Stimulated activated CD4-positive, alpha-beta T cell treated with anti-CD3 and anti-CD28 coated beads, Interleukin-1b, Interleukin-23, amount 100 ng/mL, for 48 hours (primary cell): Measurements from ENCODE around the gene CEP152.
"Not testable (repeated sequence)": the region's sequence is repeated elsewhere in the genome, so short reads cannot be mapped to it uniquely, and the experiment has no call there.

Experiments
- DNase-seq: peaks from one replicate; pipeline ENCODE4 v3.0.0-alpha.2; 2020

Gene CEP152

GRCh38 chr15:48803877-48804276 lies 7.0 kb downstream of the CEP152 start:
- DNase-seq, result no peak

DNA sequence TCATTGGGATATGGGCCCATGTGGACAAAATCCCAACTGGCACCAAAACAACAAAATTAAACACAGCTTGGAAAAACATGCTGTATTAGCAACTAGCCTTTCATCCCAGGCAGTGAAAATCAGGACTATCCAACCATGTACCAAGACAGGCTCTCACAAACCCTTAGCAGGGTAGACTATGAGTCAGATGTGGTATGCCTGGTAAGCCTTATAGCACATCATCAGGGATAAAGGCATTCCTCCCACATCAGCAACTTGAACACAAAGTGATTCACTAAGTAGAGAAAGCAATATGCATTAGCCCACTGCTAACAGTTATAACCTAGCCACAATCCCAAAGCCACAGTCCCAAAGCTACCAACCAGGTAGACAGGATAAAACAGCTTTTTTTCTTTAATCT lies 8.0 kb downstream of the CEP152 start:
- DNase-seq, result no peak

- DNase-seq, result no peak
Observed at GRCh38 chr15:48802257-48802656, 8.6 kb downstream of the CEP152 start.

DNA sequence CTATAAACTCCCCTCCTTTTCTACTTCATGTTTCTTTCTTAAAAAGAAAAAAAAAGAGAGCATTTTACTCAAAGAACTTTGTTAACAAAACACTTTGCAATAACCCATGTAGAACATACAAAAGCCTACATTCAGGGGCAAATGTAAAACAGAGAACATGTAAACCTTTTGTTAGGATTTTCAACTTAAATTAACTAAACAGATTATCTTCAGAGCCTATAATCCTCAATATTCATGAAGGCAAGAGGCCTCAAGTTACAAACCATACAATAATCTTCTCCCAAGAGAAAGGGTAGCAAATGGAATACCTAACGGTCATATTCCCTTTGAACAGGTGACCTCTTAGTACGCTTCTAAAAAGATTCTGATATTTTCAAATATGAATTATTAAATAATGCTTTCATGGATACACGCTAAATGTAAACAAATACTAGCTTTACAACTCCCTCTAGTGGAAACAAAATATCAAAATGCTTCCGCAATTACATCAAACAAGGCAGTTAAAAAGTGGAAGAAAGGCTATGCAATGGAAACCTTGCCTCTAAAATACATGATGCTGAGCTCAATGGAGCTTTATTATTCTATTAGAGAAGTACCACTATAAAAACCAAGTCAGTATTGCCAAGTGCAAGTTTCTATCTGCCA lies 9.9 kb downstream of the CEP152 start:
- no peak for DNase-seq

DNA sequence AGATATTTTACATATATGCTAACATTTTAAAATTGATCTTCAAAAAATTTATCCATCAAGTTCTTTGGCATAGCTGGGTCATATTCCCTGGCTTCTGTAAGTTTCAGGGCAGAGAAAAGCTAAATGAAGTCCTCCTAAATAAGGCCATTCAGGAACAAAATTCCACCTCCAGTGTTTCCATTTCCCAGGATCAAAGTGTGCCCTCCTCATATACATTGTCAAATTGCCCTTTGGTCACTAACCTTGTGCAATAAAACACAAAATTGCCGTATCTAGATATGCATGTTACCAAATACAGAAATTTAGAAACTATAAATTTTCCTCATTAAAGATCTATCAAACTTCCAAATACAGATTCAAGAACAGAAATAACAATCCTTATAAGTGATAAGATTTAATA lies 10.6 kb downstream of the CEP152 start:
- DNase-seq, result no peak

DNA sequence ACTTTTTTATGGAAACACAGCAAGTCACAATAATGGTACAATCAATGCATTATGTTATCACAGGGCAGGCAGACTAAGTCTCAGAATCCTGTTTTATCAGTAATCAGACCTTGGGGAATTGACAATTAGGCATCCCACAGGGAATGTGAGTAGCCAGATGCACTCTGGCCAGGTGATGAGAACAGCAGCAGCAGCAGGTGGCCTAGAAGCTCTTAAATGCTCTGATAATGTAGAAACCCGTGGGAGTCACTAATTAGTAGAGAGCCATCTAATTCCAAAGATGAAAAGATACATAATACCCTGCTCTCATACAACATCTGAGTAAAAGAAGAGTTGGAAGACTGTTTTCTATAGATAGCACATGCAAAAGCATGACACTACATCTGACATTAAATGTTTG lies 12.6 kb downstream of the CEP152 start:
- no peak for DNase-seq

GRCh38 chr15:48796930-48797329 lies 13.9 kb downstream of the CEP152 start:
- DNase-seq, result no peak

DNA sequence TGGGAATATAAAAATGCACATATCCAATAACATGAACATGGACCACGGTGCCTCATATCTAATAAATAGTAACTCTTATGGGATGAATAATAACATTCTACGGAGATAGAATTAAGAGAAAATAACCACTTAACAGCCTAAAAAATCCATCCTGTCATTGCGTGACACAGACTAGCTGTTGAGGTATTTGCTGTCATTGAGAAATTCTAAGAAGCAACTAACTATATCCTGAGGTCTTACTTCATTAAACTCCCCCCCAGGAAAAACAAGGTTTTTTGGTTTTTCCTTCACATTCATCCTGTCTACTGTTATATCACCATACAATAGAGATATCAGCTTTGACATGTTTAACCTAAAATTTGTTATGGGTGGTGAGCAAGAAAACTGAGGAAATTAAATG lies 14.3 kb downstream of the CEP152 start:
- no peak for DNase-seq

DNA sequence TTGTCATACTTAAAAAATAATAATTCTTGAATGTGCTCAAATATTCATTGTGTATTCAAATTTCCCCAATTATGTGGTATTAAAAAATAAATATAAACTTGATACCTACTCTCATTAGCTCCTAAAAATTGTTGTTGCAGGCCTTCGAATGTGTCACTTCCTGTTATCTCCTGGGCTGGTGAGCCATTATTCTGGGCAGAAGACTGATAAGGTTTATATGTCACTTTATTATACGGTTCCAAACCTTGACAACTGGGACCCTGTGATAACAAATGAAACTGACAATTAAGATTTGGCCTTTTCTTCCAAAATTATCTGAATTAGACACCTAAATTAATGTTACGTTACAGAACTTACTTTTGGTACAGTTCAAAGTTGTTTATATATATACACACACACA lies 15.0 kb downstream of the CEP152 start:
- no peak for DNase-seq

GRCh38 chr15:48794697-48795134 lies 16.2 kb downstream of the CEP152 start:
- no peak for DNase-seq

GRCh38 chr15:48792408-48792807 lies 18.5 kb downstream of the CEP152 start:
- DNase-seq, result no peak

DNA sequence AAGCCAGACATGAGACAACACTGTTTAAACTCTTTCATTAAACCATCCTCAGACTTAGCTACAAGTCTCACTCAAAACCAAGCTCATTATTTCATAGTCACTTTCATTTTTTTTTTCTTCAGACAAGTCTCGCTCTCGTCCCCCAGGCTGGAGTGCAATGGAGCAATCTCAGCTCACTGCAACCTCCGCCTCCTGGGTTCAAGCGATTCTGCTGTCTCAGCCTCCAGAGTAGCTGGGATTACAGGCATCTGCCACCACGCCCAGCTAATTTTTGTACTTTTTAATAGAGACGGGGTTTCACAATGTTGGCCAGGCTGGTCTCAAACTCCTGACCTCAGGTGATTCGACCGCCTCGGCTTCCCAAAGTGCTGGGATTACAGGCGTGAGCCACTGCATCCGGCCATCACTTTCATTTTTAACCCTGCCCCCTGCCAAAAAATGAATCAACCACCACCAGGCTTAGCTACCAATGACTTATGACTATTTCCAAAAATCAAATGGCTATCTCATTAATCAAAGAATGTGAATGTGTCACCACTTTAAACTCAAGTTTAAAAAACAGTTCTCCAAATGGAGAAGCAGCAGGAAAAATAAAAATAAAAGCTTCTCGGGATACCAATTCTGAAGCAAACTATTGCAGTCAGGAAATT lies 20.3 kb downstream of the CEP152 start:
- DNase-seq, result not testable (repeated sequence)

DNA sequence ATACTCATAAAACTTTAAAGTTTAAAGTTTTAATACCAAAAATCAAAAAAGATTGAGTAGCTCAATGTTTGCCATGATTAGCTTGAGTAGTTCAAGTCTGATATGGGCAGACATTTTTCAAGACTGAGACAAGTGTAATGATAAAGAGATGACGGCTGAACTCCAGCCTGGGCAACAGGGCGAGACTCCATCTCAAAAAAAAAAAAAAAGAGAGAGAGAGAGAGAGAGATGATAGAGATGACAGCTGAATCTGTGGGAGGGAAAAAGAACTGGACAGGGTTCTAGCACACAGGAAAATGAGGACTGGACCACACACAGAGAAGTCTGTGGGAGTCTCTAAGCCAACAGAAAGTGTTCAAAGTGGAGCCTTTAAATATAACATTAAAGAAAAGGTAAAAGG lies 25.2 kb downstream of the CEP152 start:
- DNase-seq, result no peak

- DNase-seq, result no peak
Observed at GRCh38 chr15:48785195-48785594, 25.7 kb downstream of the CEP152 start.

- no peak for DNase-seq
Observed at GRCh38 chr15:48784756-48785155, 26.1 kb downstream of the CEP152 start.

DNA sequence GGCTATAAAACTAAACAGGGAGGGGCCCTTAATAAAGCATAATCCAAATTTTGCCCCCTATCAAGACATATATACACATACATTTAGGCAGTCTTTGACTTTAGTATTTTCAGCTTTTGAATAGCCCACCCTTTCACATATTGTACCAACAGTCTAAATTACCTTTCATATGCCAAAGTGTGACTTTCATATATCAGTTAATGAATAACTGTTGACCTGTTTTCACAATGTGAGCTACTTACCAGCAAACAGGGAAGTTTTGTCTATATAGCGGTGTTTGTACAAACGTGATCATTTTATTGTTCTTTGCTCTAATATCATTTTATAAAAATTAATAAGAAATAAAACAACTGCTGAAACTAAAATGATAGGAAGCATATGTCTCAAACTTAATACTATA lies 28.0 kb downstream of the CEP152 start:
- DNase-seq, result no peak

DNA sequence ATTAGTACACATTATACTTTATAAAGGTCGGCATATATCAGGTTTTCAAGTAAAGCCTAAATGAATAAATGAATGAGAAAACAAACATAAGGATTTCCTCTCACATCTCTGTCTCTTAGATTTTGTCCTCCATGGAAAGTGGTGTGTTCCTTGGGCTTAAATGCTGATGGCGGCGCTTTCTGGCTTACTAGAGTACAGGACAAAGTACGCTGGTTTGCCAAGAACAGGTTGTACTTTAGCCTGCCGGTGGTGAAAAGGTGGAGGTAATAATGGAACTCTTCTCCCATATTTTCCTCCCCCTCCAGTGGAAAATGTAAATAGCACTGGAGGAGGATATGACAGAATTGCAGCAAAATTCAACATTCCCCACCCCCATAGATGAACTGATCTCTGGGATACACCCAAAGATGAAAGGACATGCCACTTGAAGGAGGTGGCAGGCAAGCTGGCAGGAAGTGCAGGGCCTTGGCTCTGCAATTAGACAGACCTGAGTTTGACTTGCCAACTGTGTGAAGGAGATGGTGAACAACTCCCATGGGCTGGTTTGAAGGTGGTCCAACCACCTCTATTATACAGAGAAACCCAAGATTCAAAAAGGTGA lies 29.3 kb downstream of the CEP152 start:
- no peak for DNase-seq

- no peak for DNase-seq
Observed at GRCh38 chr15:48781017-48781416, 29.9 kb downstream of the CEP152 start.

DNA sequence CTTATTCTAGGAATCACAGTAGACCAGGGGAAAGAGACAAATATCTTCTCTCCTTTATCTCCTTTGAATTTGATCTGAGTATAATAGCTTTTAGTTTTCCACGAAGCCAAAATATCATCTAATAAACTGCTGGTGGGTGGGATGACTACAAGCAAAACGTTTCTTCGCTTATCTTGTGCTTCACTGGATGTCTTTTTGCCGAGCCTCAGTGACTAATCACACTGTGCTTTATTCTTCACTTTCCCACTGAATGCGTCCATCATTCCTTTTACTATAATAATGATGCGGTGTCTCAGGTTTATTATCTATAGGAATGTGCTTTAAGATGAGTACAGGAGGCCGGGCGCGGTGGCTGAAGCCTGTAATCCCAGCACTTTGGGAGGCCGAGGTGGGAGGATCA lies 32.5 kb downstream of the CEP152 start:
- no peak for DNase-seq

DNA sequence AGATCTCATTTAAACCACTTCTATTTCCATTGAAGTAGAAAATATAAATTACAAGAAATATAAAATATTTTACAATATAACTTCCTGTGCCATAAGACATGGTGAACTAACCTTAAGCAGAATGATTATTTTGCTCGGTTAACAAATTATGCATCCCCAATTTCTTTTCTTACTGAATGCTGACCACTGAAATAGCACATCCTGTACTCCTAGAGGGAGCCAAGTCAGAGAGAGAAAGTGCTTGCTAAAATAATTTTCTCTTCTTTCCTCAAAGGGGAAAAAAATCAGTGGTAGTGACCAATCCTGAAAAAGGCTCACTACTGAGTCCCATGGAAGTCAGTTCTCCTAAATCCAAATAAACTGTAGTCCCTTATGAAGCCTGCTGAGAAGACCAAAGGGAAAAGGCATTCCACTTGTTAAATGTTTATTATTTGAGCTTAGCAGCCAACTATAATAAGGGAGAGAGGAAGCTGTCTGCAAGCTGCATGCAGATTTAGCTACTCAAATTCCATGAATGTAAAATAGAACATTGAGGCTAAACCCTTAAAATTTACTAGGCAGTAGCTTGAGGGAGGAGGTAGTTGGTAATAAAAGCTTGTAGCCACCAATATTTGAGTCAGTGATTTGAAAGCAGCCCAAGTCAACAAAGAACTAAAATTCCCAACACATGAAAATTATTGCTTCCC lies 33.1 kb downstream of the CEP152 start:
- no peak for DNase-seq

DNA sequence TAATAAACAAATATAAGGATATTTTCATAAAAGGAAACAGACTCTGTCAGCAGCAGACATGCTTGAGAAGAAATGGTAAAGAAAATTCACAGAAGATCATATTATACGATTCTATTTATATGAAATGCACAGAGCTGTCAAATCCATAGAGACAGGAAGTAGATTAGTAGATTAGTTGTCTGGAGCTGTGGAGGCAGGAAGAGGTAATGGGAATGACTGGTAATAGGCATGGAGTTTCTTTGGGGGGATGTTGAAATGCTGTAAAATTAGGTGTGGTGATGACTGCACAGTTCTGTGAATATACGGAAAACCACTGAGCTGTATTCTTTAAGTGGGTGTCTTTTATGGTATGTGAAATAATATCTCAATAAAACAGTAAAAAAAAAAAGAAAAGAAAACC lies 35.3 kb downstream of the CEP152 start:
- no peak for DNase-seq

GRCh38 chr15:48774484-48774883 lies 36.4 kb downstream of the CEP152 start:
- no peak for DNase-seq

DNA sequence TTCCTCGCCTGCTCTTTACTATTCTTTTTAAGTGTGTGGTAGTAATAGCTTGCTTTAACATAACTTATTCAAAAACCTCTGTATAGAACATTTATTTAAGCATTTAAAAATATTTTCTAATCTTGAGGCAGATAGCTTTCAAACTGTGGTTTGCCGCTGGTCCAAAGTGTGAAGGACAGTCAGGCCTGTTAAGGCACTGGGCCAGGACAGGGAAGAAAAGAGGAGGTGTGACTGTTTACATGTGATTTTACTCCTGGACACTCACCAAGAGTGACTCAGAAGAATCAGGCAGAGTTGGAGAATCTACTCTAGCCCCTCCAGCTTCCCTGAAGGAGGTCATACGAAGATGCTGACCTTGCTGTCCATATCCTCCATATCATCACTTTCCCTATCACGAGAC lies 44.7 kb downstream of the CEP152 start:
- no peak for DNase-seq

GRCh38 chr15:48765022-48765421 lies 45.8 kb downstream of the CEP152 start:
- no peak for DNase-seq
